GM21529 (cell line): Measurements from ENCODE around the gene VANGL1.

Experiments
- ATAC-seq: cut with Tn5 transposase; IDR thresholded peaks from one replicate; pipeline ENCODE4 v1.9.1; 2021; ENCODE audit not compliant: unreplicated experiment

VANGL1 gene

DNA sequence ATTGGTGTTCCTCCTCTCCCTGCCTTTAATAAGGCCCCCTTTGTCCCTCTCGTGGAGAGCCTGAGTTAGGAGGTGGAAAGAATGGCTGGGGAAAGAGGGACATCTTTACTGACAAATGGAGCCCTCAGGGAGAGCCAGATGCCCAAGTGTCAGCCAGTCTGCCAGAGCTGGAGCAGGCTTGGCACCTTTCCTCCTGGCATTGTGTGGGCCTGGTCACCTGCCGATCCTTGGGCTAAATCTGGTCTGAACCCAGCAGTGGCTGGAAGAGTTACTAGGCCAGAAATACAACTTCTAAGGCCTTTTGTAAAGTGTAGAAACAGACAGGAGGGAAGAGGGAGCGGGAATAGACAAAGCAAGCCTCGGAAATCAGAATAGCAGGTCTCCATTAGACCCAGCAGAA is 24.9 kb downstream of the VANGL1 start:
- no peak for ATAC-seq

- ATAC-seq, result no peak
Observed at GRCh38 chr1:115668579-115668978, 26.8 kb downstream of the VANGL1 start.

GRCh38 chr1:115669002-115669673 is 27.4 kb downstream of the VANGL1 start:
- no peak for ATAC-seq

- no peak for ATAC-seq
Observed at GRCh38 chr1:115669886-115670285, 28.1 kb downstream of the VANGL1 start.

DNA sequence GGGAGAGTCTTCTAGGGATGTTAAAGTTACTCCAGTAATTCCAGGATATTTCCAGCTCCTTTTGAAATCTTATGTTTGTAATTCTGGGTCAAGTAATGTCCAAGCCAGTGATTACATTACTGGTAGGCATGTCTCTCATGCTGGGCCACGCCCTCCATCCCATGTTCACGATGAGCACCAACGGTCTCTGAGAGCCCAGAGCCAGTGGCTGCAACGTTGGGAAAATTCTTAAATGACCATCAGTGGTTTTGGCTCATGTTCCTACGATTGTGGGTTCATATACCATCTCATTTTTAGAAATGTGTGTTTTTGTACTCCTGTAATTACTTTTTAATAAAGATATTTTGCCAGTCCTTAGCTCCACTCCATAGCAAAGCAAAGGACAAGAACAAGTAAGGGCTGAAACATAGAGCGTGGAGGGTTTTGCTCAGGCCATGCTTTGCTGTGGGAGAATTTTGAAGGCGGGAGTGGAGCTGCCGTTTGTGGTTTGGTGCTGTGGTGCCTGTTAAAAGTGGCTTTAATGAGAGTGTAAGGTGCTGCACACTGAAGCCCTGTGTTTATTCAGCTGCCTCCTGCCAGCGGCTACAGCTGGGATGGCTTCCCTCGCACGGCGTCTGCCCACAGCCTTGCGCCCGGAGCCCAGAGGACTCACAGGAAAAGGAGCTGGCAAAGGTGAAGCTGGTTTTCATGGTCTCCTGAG is 28.9 kb downstream of the VANGL1 start:
- ATAC-seq, result no peak

DNA sequence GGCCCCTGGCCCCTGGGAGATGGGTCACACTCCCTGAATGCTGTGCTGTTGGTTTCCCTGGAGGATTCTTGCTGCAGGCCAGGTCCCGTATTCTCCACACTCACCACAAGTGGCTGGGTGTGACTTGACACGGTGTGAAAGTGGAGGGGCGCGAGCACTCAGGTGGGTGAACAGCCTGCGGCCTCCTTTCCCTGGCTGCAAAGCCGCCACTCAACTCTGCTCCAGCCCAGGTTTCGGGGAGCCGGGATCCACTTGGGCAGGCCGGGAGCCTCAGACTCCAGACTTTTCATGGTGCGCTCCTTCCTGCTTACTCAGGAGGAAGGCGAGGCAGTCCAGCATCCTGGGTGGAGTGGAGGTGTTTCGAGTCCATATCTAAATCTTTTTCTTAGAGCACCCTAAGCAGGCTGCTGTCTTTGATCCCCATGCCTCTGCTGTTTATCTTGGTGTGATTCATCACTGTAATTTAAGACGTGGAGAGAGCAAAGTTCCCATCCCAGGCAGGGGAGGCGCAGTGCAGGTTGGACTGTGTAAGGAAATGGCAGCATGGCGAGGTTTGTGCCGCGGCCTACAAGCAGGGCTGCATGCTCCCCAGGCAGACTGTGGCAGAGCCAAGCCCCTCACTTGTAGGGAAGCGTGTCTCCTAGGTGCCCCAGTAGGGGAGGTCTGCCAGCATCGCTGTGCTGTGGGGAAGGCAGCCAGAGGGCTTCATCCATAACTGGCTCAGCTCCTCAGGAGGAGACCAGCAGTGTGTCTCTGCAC is 29.6 kb downstream of the VANGL1 start:
- ATAC-seq, result no peak

DNA sequence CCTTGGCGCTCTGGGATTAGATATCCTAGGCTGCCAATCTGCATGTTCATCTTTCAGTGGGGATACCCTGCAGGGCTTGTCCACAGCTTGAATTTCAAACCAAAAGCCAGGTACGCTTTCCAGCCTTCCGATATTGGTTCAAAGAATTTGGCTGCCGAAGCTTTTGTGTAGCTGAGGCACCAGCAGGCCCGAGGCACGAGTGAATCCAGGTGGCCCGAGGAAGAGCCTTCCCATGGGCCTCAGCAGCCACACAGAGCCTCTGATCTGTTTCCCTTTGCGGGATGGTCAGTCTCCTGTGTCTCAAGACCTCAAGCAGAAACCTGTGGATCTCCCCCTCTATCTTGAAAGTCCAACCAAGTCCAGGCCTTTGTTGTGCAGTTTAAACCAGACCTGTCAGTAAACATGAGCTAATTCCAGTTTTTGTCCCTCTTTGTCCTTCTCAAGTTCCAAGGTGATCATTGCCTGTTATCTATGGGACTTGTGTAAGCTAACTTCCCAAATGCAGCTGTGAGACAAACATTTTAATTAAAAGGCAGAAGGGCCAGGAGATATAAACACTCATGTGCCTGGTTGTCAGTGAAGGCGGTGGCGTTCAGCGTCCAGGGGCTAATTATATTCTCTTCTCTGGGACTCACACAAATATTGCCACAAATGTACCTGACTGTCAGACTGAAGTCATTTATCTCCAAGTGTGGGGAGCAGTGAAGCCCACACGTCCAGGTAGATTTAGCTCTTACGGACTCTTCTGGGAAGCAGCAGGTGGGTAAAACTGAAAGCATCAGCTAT is 30.6 kb downstream of the VANGL1 start:
- no peak for ATAC-seq

GRCh38 chr1:115676498-115677181 is 34.9 kb downstream of the VANGL1 start:
- peak; percentile 22 for ATAC-seq

GRCh38 chr1:115677182-115677555 is 35.4 kb downstream of the VANGL1 start:
- peak; percentile 45 for ATAC-seq

DNA sequence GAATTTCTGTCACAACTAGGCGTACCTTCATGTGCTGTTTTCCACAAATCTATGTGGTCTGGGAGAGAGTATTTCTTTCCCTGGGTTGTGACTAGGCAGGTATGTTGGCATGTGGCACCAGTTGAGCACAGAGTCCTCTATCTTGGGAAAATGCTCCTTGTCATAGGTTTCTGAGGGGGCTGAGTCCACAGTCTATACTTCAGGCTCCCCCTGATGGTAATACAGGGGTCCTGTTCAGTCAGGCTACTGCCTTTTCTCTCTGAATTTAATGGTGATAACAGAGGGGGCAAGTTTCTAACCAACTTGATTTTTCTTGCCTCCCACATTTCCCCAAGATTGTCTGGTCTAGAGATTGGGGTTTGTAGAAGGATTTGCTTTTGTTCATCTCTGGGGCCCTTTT is 35.8 kb downstream of the VANGL1 start:
- ATAC-seq, result no peak

GRCh38 chr1:115678141-115678540 is 36.4 kb downstream of the VANGL1 start:
- no peak for ATAC-seq

GRCh38 chr1:115679141-115679611 is 37.4 kb downstream of the VANGL1 start:
- no peak for ATAC-seq

- ATAC-seq, result no peak
Observed at GRCh38 chr1:115680730-115681111, 39.0 kb downstream of the VANGL1 start.

- ATAC-seq, result no peak
Observed at GRCh38 chr1:115682792-115683191, 41.0 kb downstream of the VANGL1 start.

DNA sequence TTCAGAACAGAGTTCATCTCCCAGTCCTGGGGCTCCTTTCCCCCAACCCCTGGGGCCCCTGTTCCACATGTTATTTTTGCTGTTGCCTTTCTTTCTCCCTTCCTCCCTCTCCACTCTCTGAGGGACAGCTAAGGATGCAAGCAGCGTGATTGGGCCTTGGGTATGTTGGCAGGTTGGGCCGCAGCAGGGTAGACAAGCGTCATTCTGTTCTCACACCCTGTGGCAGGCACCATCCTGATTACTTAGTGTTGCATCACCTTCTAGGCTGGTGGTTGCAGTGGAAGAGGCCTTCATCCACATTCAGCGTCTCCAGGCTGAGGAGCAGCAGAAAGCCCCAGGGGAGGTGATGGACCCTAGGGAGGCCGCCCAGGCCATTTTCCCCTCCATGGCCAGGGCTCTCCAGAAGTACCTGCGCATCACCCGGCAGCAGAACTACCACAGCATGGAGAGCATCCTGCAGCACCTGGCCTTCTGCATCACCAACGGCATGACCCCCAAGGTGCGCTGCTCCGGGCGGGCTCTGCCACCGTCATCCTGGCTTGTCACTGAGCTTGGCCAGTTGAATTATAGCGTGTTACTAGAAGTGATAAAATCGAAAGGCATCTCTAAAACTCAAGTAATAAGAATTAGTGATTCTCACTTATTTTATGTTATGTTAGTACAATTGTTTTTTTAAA is 43.4 kb downstream of the VANGL1 start:
- no peak for ATAC-seq

DNA sequence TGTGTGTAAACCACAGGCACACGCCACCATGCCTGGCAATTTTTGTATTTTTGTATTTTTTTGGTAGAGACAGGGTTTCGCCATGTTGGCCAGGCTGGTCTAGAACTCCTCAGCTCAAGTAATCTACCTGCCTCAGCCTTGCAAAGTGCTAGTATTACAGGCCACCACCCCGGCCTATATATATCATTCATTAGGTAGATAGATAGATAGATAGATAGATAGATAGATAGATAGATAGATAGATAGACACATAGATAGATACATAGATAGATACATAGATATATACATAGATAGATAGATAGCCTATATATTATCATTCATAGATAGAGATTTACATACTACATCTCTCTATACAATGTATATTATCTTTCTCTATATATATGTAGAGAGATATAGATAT is 46.0 kb downstream of the VANGL1 start:
- no peak for ATAC-seq

DNA sequence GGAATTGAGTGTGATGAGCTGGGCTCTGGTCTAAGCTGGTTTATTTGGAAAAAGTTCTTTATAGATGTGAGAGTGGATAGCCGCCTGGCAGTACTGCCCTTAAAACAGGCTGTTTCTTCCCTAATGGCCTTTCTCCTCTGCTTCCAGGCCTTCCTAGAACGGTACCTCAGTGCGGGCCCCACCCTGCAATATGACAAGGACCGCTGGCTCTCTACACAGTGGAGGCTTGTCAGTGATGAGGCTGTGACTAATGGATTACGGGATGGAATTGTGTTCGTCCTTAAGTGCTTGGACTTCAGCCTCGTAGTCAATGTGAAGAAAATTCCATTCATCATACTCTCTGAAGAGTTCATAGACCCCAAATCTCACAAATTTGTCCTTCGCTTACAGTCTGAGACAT is 49.2 kb downstream of the VANGL1 start:
- no peak for ATAC-seq

DNA sequence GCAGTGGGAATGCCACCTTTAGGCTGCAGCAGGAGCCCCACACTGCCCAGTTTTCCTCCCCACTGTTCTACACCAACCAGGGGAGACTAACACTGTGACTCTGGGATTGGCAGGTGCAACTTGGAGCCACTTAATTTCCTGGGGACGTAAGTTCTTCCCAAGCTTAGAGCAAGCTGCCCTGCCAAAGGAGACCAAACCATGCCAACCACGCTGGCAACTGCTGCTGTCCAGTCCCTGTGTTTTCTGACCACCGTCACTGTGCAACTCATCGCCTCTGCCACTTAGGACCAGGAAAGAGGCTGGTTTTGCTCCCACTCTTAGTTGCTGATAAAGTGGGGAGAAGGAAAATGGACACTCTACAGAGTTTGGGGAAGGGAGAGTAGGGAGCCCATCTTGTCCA is 50.5 kb downstream of the VANGL1 start:
- ATAC-seq, result no peak

- ATAC-seq, result no peak
Observed at GRCh38 chr1:115694805-115695204, 53.0 kb downstream of the VANGL1 start.

GRCh38 chr1:115697619-115698018 is 55.8 kb downstream of the VANGL1 start:
- ATAC-seq, result no peak
